Measurements from ENCODE around the gene PTPRN2.

DNA sequence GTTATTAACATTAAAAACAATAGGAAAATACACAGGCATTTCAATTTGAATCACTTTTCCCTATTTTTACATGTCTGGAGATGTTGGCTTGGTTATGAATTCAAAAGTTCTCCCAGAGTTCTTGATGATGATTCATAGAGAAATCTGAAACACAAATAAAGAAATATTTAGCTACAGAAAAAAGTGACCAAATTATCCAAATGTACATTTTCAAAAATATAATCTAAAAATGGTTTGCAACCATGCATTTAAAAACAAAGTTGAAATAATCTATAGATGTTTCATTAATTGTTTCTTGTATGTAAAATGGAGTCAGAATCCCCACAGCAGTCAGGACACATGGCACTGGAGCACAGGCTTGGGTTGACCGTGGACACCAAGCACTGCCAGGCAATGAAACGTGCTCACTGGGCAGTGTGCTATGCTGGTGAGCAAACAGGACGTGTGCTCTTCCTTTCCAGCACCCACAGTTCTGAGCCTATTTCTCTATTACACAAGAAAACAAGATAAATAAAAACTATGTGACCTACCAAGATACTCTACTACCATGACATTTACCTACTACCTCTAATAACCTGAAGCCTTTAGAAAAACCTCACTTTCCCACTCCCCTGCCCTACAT is 44.1 kb upstream of the PTPRN2 start:
- TF ChIP-seq POLR2A (IDR thresholded peaks at IDR 0.05) (no peak), CTCF (IDR thresholded peaks at IDR 0.05) (no peak)
